Head of caudate nucleus (tissue), 42 donors: ENCODE data around the gene KRTAP13-1.

ENCODE experiments used
- DNase-seq, 42 donors: peaks; one replicate each; pipeline versions ENCODE4 v3.0.0 to v3.0.0-alpha.2; 2020 to 2021; ENCODE audit warnings: mixed read lengths in 7 of 42
- intact Hi-C: fragments of 100-400 bp; cut with DNase I; formaldehyde crosslinking; loops from one replicate; pipeline ENCODE4 v1.15.0; 2022

The KRTAP13-1 gene

GRCh38 chr21:30444204-30444603, 48.4 kb downstream of the KRTAP13-1 start:
- intact Hi-C loops: no loop called here
- no peak for DNase-seq
